Measurements from ENCODE around the gene GPC6. TPM values are rescaled to one million over a fixed set of nuclear protein-coding genes. Genes with fewer than 3 reads are reported as not detected.

Gene GPC6
- total and polyA plus RNA-seq, 2 experiments from 2014 or later: 26.0 to 92.8 TPM

DNA sequence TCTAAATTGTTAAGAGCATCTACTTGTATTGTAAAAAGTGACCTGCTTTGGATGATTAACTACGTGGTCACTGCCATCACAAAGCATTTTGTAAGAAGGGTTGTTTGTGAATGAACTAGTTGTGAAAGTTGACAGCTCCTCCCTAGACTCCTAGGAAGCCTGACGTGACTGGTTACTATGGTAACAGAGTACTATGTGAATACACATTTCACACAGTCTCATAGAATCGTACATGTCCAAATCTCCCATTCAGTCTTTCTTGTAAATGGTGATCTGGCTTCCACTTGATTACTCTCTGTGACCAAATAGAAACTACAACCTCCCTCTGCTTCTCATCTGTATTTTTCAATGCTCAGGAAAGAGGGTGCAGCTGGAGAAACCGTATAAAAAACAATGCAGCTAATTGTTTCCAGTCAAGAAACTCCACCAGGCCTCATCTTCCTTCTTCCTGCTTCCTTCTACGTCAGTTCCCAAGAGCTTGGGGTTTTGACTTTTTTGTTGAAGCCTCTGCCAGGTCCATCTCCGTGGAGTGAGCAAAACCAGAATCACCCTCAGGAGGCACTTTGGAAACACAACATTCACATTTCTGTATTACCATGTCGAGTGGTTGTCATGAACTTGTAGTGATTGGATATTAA is 83.4 kb downstream of the GPC6 start:
- TF ChIP-seq EZH2 (IDR thresholded peaks at IDR 0.05; ENCODE audit: borderline replicate concordance) (no peak), EZH2phosphoT487 (IDR thresholded peaks at IDR 0.05; ENCODE audit: low read depth, severe bottlenecking, unreplicated experiment) (no peak)
- TF ChIP-seq, protein P1, sequence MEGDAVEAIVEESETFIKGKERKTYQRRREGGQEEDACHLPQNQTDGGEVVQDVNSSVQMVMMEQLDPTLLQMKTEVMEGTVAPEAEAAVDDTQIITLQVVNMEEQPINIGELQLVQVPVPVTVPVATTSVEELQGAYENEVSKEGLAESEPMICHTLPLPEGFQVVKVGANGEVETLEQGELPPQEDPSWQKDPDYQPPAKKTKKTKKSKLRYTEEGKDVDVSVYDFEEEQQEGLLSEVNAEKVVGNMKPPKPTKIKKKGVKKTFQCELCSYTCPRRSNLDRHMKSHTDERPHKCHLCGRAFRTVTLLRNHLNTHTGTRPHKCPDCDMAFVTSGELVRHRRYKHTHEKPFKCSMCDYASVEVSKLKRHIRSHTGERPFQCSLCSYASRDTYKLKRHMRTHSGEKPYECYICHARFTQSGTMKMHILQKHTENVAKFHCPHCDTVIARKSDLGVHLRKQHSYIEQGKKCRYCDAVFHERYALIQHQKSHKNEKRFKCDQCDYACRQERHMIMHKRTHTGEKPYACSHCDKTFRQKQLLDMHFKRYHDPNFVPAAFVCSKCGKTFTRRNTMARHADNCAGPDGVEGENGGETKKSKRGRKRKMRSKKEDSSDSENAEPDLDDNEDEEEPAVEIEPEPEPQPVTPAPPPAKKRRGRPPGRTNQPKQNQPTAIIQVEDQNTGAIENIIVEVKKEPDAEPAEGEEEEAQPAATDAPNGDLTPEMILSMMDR (IDR thresholded peaks at IDR 0.05; ENCODE audit: poor library complexity): no peak
- WGBS (ENCODE audit: low lambda C conversion rate, missing lambda C conversion rate): 64% methylated on average over 7 of the region's 7 CpGs

DNA sequence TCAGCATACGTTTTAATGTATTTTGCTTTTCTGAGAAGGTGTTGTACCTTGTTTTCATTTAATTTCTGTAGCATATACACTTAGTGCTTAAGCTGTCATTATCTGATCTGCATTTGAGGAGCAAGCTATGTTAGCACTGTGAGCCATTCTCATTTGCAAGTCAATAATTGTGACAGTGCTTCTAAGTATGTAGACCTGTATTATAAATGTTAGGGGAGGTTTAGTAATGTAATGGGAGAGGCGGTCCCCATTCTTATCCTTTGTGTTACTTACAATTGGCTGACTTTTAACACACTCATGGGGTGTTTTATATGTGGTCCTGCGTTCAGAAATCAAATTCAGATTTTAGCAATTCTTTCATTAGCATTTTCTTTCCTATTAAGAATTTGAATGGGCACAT is 90.2 kb downstream of the GPC6 start:
- 80% methylated on average over 3 of the region's 3 CpGs for WGBS (ENCODE audit: low lambda C conversion rate, missing lambda C conversion rate)
- Histone ChIP-seq H3K4me1 (ENCODE audit: insufficient read depth) (no peaks in the 10 kb centered on the region), H3K4me2 (no peak overlapping the region), H4K20me1 (ENCODE audit: insufficient read depth, poor library complexity, severe bottlenecking) (no peaks in the 10 kb centered on the region), H3K79me2 (peaks cover 88% of the 10 kb centered on the region), H3K27ac (no peak overlapping the region), H3K4me3 (no peak overlapping the region), H3K36me3 (replicated peaks; ENCODE audit: insufficient read depth, low read depth) (no peaks in the 10 kb centered on the region), H3K27me3 (no peaks in the 10 kb centered on the region), H3K9me3 (ENCODE audit: low read depth) (no peaks in the 10 kb centered on the region), H2AFZ (no peak overlapping the region), H3K9me2 (replicated peaks; ENCODE audit: insufficient read depth) (no peaks in the 10 kb centered on the region)
- TF ChIP-seq EZH2phosphoT487 (IDR thresholded peaks at IDR 0.05; ENCODE audit: low read depth, severe bottlenecking, unreplicated experiment): no peak
- TF ChIP-seq, protein P1 (IDR thresholded peaks at IDR 0.05; ENCODE audit: poor library complexity): no peak
- no peak for TF ChIP-seq EZH2 (IDR thresholded peaks at IDR 0.05; ENCODE audit: borderline replicate concordance)
- no peak for DNase-seq (ENCODE audit: low spot score)

More for the DNA sequence above, 83.4 kb downstream of the GPC6 start:
- no peaks in the 10 kb centered on the region for H3K36me3 ChIP-seq (replicated peaks; ENCODE audit: insufficient read depth, low read depth)
- H3K79me2 ChIP-seq: peaks cover 61% of the 10 kb centered on the region
- H3K27me3 ChIP-seq: no peaks in the 10 kb centered on the region
- no peaks in the 10 kb centered on the region for H3K4me1 ChIP-seq (ENCODE audit: insufficient read depth)
- peak; percentile 48 for DNase-seq (ENCODE audit: low spot score)
- H2AFZ ChIP-seq: no peak overlapping the region
- no peak overlapping the region for H3K4me2 ChIP-seq
- H3K4me3 ChIP-seq: no peak overlapping the region
- H3K9me2 ChIP-seq (replicated peaks; ENCODE audit: insufficient read depth): no peaks in the 10 kb centered on the region
- H3K9me3 ChIP-seq (ENCODE audit: low read depth): no peaks in the 10 kb centered on the region
- H3K27ac ChIP-seq: peak overlapping the region; percentile 13
- no peaks in the 10 kb centered on the region for H4K20me1 ChIP-seq (ENCODE audit: insufficient read depth, poor library complexity, severe bottlenecking)

DNA sequence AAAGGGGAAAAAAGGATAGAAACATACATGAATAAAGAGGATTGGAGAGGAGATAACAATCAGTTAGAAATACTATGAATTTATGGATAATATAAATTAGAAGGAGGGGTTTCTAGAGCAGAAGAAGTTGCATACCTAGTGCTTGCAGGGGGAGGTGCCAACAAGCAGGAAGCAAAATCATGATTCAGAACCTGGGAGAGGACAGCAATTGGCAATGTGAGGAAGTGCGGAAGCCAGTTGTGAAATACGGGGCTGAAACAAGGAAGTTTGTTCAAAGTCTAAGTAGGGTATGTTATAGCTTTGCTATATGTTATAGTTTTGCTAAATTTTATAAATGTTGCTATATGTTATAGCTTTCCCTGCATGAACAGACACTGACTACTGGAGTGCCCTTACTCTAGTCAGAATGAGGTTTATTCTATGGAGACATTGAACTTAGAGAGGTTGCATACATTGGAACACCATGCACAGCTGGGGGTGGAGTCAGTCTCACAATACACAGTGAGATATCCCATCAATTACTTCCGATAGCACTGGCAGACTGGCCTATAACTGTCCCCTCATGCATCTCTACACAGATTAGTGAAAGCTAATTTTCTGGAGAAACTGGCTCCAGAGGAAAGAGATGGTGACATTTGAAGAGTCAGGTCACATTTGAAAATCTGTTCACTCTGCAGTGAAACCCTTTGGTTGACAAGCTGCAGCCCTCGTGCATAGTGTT is 92.1 kb downstream of the GPC6 start:
- Histone ChIP-seq H3K9me2 (replicated peaks; ENCODE audit: insufficient read depth) (no peaks in the 10 kb centered on the region), H2AFZ (no peak overlapping the region), H3K27ac (no peak overlapping the region), H3K36me3 (replicated peaks; ENCODE audit: insufficient read depth, low read depth) (no peaks in the 10 kb centered on the region), H3K79me2 (peaks cover 83% of the 10 kb centered on the region), H3K4me2 (no peak overlapping the region), H3K9me3 (ENCODE audit: low read depth) (no peaks in the 10 kb centered on the region), H4K20me1 (ENCODE audit: insufficient read depth, poor library complexity, severe bottlenecking) (no peaks in the 10 kb centered on the region), H3K4me1 (ENCODE audit: insufficient read depth) (no peaks in the 10 kb centered on the region), H3K27me3 (no peaks in the 10 kb centered on the region), H3K4me3 (no peak overlapping the region)
- 75% methylated on average over 4 of the region's 4 CpGs for WGBS (ENCODE audit: low lambda C conversion rate, missing lambda C conversion rate)
- peak; percentile 15 for DNase-seq (ENCODE audit: low spot score)
- TF ChIP-seq EZH2 (IDR thresholded peaks at IDR 0.05; ENCODE audit: borderline replicate concordance) (no peak), EZH2phosphoT487 (IDR thresholded peaks at IDR 0.05; ENCODE audit: low read depth, severe bottlenecking, unreplicated experiment) (no peak)
- TF ChIP-seq, protein P1 (IDR thresholded peaks at IDR 0.05; ENCODE audit: poor library complexity): no peak
